HEK293 (cell line): Measurements from ENCODE around the gene MARCHF3.

Experiments
- CTCF ChIA-PET: fragments of 350-600 bp; formaldehyde crosslinking; extraction: SDS; loops from one replicate; lab custom pipeline; 2021; ENCODE audit warnings: antibody characterized with exemption; lab: Yijun Ruan, JAX
- POLR2A ChIA-PET: fragments of 300-600 bp; formaldehyde crosslinking; extraction: SDS; loops from one replicate; lab custom pipeline; 2020; ENCODE audit warnings: antibody characterized with exemption, inconsistent platforms; lab: Yijun Ruan, JAX
- H3K27ac ChIP-seq: fragments of 200-500 bp; sonication (Bioruptor generic); 2 replicates; pipeline ENCODE4 v1.5.1; 2014; ENCODE audit warnings: low read depth, low read length, control low read depth, inconsistent platforms; ENCODE audit errors: extremely low read depth
- H3K36me3 ChIP-seq, 2 experiments: fragments of 200-500 bp in 1 of 2; sonication (Bioruptor generic) in 1 of 2; 1 replicate in 1 of 2; 2 replicates in 1 of 2; pipeline ENCODE4 v1.5.1; 2014 to 2017; ENCODE audit warnings: inconsistent platforms in 2 of 2, low read length in 2 of 2; ENCODE audit not compliant: control insufficient read depth in 2 of 2, insufficient read depth in 1 of 2
- H3K4me1 ChIP-seq: fragments of 200-500 bp; sonication (Bioruptor generic); 2 replicates; pipeline ENCODE4 v1.5.1; 2014; ENCODE audit warnings: mild to moderate bottlenecking, low read length, inconsistent platforms; ENCODE audit not compliant: control insufficient read depth, insufficient read depth
- H3K4me3 ChIP-seq: 2 replicates; pipeline ENCODE4 v1.5.1; 2011; ENCODE audit warnings: low read depth, mild to moderate bottlenecking, control low read depth, low read length, moderate library complexity
- H3K9me3 ChIP-seq: fragments of 200-500 bp; sonication (Bioruptor generic); 2 replicates; pipeline ENCODE4 v1.5.1; 2014; ENCODE audit warnings: low read depth, low read length, inconsistent platforms; ENCODE audit not compliant: control insufficient read depth, insufficient read depth
- ZIC2 ChIP-seq: fragments of 450-650 bp; formaldehyde crosslinking; IDR thresholded peaks from 2 replicates; pipeline ENCODE4 v1.5.1; 2016; ENCODE audit warnings: missing biosample characterization, missing genetic modification characterization
- ZNF114 ChIP-seq: fragments of 450-650 bp; formaldehyde crosslinking; IDR thresholded peaks from 2 replicates; pipeline ENCODE4 v1.5.0; 2017; ENCODE audit warnings: missing biosample characterization, missing genetic modification characterization
- ZNF16 ChIP-seq: fragments of 450-650 bp; formaldehyde crosslinking; IDR thresholded peaks from 2 replicates; pipeline ENCODE4 v1.5.1; 2016; ENCODE audit warnings: low read depth, missing biosample characterization, missing genetic modification characterization
- ZNF2 ChIP-seq: fragments of 450-650 bp; formaldehyde crosslinking; IDR thresholded peaks from 2 replicates; pipeline ENCODE4 v1.5.1; 2016; ENCODE audit warnings: missing biosample characterization, missing genetic modification characterization
- ZNF23 ChIP-seq: fragments of 450-650 bp; formaldehyde crosslinking; IDR thresholded peaks from 2 replicates; pipeline ENCODE4 v1.5.1; 2016; ENCODE audit warnings: missing biosample characterization, missing genetic modification characterization, borderline replicate concordance
- ZNF37A ChIP-seq: fragments of 450-650 bp; IDR thresholded peaks from 2 replicates; pipeline ENCODE4 v1.5.1; 2018; ENCODE audit warnings: missing biosample characterization, missing genetic modification characterization
- ZNF391 ChIP-seq: fragments of 450-650 bp; formaldehyde crosslinking; IDR thresholded peaks from 2 replicates; pipeline ENCODE4 v1.5.1; 2016; ENCODE audit warnings: low read depth, missing biosample characterization, missing genetic modification characterization, borderline replicate concordance
- ZNF48 ChIP-seq: fragments of 450-650 bp; formaldehyde crosslinking; IDR thresholded peaks from 2 replicates; pipeline ENCODE4 v1.5.1; 2016; ENCODE audit warnings: missing biosample characterization, missing genetic modification characterization
- ZNF548 ChIP-seq: fragments of 450-650 bp; formaldehyde crosslinking; IDR thresholded peaks from 2 replicates; pipeline ENCODE4 v1.5.1; 2016; ENCODE audit warnings: missing biosample characterization, missing genetic modification characterization
- ZNF600 ChIP-seq: fragments of 450-650 bp; formaldehyde crosslinking; IDR thresholded peaks from 2 replicates; pipeline ENCODE4 v1.5.1; 2016; ENCODE audit warnings: missing biosample characterization, missing genetic modification characterization
- ZNF610 ChIP-seq: fragments of 450-650 bp; formaldehyde crosslinking; IDR thresholded peaks from 2 replicates; pipeline ENCODE4 v1.5.1; 2016; ENCODE audit warnings: missing biosample characterization, missing genetic modification characterization, borderline replicate concordance
- ZNF777 ChIP-seq: fragments of 450-650 bp; formaldehyde crosslinking; IDR thresholded peaks from 2 replicates; pipeline ENCODE4 v1.5.1; 2017; ENCODE audit warnings: missing biosample characterization, missing genetic modification characterization, borderline replicate concordance
- TF ChIP-seq, protein P1 (sequence below): fragments of 450-650 bp; formaldehyde crosslinking; IDR thresholded peaks from 2 replicates; pipeline ENCODE4 v1.5.1; 2017; ENCODE audit warnings: missing biosample characterization, missing genetic modification characterization
- TF ChIP-seq, protein P2 (sequence below): fragments of 450-650 bp; IDR thresholded peaks from 2 replicates; pipeline ENCODE4 v1.5.1; 2018; ENCODE audit warnings: missing biosample characterization, missing genetic modification characterization
- TF ChIP-seq, protein P3 (sequence below): fragments of 450-650 bp; formaldehyde crosslinking; conservative IDR thresholded peaks from 2 replicates; pipeline ENCODE4 v1.5.1; 2016; ENCODE audit warnings: low read depth, missing biosample characterization, missing genetic modification characterization
- TF ChIP-seq, protein P4 (sequence below): fragments of 450-650 bp; formaldehyde crosslinking; IDR thresholded peaks from 2 replicates; pipeline ENCODE4 v1.5.1; 2016; ENCODE audit warnings: missing biosample characterization, missing genetic modification characterization

The MARCHF3 gene

DNA sequence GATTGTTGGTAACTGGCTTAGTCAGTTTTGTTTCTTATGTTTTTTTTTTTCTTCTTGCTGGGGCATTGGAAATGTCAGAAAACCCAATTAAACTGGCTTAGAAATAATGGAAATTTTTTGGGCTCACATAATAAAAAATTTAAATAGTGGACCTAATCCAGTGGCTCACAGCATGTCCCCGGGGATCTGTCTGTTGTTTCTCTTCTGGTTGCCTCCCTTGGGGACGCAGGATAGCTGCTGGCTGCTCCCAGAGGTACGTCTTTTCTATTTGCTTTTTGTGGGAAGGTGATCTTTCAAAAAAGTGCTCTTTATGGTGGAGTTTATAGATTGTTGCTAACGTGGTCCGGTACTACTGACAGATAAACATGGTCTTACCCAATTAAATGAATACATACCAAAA is 201.3 kb downstream of the MARCHF3 start:
- Histone ChIP-seq H3K36me3 (peaks cover 65 to 94% of the 10 kb centered on the region in 2 experiments), H3K9me3 (no peaks in the 10 kb centered on the region), H3K4me3 (no peak overlapping the region), H3K4me1 (no peaks in the 10 kb centered on the region), H3K27ac (no peak overlapping the region)
- ChIA-PET CTCF (interaction anchor here (0.8 kb wide), 1 partner anchor 170 kb away, joined by 3 read pairs; no protein-coding TSS in a partner anchor), POLR2A (no interaction called here)
- TF ChIP-seq ZNF777 (tag by site-specific recombination) (no peak), ZNF610 (tag by site-specific recombination) (no peak)
- TF ChIP-seq, protein P1, sequence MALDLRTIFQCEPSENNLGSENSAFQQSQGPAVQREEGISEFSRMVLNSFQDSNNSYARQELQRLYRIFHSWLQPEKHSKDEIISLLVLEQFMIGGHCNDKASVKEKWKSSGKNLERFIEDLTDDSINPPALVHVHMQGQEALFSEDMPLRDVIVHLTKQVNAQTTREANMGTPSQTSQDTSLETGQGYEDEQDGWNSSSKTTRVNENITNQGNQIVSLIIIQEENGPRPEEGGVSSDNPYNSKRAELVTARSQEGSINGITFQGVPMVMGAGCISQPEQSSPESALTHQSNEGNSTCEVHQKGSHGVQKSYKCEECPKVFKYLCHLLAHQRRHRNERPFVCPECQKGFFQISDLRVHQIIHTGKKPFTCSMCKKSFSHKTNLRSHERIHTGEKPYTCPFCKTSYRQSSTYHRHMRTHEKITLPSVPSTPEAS (tag by site-specific recombination), result no peak
- TF ChIP-seq, protein P2, sequence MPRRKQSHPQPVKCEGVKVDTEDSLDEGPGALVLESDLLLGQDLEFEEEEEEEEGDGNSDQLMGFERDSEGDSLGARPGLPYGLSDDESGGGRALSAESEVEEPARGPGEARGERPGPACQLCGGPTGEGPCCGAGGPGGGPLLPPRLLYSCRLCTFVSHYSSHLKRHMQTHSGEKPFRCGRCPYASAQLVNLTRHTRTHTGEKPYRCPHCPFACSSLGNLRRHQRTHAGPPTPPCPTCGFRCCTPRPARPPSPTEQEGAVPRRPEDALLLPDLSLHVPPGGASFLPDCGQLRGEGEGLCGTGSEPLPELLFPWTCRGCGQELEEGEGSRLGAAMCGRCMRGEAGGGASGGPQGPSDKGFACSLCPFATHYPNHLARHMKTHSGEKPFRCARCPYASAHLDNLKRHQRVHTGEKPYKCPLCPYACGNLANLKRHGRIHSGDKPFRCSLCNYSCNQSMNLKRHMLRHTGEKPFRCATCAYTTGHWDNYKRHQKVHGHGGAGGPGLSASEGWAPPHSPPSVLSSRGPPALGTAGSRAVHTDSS, result no peak

DNA sequence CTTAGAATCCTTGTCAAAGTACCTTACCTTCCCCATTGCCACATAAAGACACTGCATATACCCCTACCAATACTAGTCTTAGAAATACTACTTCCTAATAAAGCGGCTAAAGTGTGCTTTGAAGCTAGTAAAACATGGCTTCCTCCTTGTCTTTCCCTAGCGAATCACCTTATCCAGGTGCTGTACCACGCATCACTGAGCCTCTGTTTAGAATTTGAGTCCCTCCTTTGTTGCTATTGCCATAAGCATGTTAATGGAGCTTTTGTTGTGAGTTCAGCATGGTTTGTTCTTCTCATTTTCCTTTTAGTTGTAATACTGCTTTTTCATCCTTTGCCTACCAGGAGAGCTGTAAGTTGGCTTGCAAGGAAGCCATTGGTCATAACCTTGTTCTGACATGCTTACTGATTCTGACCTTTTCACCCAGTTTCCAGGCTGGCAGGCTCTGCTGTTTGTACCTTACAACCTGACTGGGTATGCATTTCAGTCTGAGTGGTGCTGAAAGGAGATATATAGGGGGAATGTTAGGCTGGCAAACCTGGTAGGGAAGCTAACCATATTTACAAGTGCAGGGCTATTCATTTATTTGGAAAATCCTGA is 203.6 kb downstream of the MARCHF3 start:
- Histone ChIP-seq H3K4me1 (no peaks in the 10 kb centered on the region), H3K36me3 (peaks cover 67 to 92% of the 10 kb centered on the region in 2 experiments), H3K9me3 (no peaks in the 10 kb centered on the region), H3K27ac (no peak overlapping the region), H3K4me3 (no peak overlapping the region)
- no peak for TF ChIP-seq ZNF600
- TF ChIP-seq ZNF114 (tag by site-specific recombination), result no peak
- TF ChIP-seq, protein P3, sequence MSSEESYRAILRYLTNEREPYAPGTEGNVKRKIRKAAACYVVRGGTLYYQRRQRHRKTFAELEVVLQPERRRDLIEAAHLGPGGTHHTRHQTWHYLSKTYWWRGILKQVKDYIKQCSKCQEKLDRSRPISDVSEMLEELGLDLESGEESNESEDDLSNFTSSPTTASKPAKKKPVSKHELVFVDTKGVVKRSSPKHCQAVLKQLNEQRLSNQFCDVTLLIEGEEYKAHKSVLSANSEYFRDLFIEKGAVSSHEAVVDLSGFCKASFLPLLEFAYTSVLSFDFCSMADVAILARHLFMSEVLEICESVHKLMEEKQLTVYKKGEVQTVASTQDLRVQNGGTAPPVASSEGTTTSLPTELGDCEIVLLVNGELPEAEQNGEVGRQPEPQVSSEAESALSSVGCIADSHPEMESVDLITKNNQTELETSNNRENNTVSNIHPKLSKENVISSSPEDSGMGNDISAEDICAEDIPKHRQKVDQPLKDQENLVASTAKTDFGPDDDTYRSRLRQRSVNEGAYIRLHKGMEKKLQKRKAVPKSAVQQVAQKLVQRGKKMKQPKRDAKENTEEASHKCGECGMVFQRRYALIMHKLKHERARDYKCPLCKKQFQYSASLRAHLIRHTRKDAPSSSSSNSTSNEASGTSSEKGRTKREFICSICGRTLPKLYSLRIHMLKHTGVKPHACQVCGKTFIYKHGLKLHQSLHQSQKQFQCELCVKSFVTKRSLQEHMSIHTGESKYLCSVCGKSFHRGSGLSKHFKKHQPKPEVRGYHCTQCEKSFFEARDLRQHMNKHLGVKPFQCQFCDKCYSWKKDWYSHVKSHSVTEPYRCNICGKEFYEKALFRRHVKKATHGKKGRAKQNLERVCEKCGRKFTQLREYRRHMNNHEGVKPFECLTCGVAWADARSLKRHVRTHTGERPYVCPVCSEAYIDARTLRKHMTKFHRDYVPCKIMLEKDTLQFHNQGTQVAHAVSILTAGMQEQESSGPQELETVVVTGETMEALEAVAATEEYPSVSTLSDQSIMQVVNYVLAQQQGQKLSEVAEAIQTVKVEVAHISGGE (tag by site-specific recombination), result no peak
- TF ChIP-seq ZNF548 (tag by site-specific recombination), result no peak
- TF ChIP-seq ZNF2 (tag by site-specific recombination), result no peak
- no peak for TF ChIP-seq ZNF37A (tag by site-specific recombination)
- TF ChIP-seq ZNF23 (tag by site-specific recombination), result no peak
- no peak for TF ChIP-seq ZIC2 (tag by site-specific recombination)
- TF ChIP-seq ZNF391, result no peak
- TF ChIP-seq, protein P4, sequence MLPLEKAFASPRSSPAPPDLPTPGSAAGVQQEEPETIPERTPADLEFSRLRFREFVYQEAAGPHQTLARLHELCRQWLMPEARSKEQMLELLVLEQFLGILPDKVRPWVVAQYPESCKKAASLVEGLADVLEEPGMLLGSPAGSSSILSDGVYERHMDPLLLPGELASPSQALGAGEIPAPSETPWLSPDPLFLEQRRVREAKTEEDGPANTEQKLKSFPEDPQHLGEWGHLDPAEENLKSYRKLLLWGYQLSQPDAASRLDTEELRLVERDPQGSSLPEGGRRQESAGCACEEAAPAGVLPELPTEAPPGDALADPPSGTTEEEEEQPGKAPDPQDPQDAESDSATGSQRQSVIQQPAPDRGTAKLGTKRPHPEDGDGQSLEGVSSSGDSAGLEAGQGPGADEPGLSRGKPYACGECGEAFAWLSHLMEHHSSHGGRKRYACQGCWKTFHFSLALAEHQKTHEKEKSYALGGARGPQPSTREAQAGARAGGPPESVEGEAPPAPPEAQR, result no peak
- TF ChIP-seq ZNF16 (tag by site-specific recombination), result no peak
- TF ChIP-seq ZNF48 (tag by site-specific recombination), result no peak
- POLR2A ChIA-PET, result no interaction called here
- CTCF ChIA-PET, result interaction anchor here (0.6 to 1.1 kb wide), 4 partner anchors 17 to 666 kb away, joined by 3 to 6 read pairs (median 4); no protein-coding TSS in a partner anchor
